ENCODE data around the gene AMIGO3. TPM values are rescaled to one million over a fixed set of nuclear protein-coding genes. Genes with fewer than 3 reads are reported as not detected.

AMIGO3 gene
- total and polyA plus RNA-seq, 10 of the 15 experiments (the other 5 are each of a cell fraction or from before 2014, with no cell fraction given) = 0.07 to 1.3 (median 0.44) TPM; not detected in 3

DNA sequence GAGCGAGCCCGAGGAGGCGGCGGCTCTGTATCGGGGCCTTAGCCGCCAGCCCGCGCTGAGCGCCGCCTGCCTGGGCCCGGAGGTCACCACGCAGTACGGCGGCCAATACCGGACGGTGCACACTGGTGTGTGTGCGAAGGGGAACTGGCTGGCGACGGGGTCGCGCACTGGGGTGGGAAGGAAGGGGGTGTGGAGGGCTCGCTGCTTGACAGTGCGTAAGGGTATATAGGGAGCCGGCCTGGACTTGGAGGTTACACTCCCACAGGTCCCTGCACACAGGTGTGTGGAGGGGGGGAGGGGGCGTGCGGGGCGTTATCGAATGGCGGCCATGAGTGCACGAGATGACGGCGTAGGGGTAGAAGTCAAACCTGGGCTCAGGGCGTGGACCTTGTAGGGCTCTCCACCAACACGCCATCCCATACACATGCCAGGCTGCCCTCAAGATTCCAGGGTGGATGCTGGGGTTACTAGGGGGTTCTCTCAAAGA is 44.9 kb downstream of the AMIGO3 start (continued):
- TF ChIP-seq, protein P1, sequence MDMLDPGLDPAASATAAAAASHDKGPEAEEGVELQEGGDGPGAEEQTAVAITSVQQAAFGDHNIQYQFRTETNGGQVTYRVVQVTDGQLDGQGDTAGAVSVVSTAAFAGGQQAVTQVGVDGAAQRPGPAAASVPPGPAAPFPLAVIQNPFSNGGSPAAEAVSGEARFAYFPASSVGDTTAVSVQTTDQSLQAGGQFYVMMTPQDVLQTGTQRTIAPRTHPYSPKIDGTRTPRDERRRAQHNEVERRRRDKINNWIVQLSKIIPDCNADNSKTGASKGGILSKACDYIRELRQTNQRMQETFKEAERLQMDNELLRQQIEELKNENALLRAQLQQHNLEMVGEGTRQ (IDR thresholded peaks at IDR 0.05; ENCODE audit: borderline replicate concordance, low read depth, low read length) = no peak
- TF ChIP-seq, protein P2, sequence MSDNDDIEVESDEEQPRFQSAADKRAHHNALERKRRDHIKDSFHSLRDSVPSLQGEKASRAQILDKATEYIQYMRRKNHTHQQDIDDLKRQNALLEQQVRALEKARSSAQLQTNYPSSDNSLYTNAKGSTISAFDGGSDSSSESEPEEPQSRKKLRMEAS (IDR thresholded peaks at IDR 0.05; ENCODE audit: low read depth, low read length) = no peak
- TF ChIP-seq DPF2 (IDR thresholded peaks at IDR 0.05) (no peak; the same call in none of the 2 replicates), PAX8 (IDR thresholded peaks at IDR 0.05) (no peak), MTA2 (IDR thresholded peaks at IDR 0.05; ENCODE audit: low read depth) (no peak), MYB (IDR thresholded peaks at IDR 0.05; ENCODE audit: borderline replicate concordance, low read depth, low read length) (no peak), RAD21 (IDR thresholded peaks at IDR 0.05; ENCODE audit: insufficient read depth, low read depth, low read length) (no peak), SIX5 (IDR thresholded peaks at IDR 0.05; ENCODE audit: low read depth, low read length, severe bottlenecking) (no peak), YY1 (IDR thresholded peaks at IDR 0.05; ENCODE audit: low read depth, low read length) (peak; percentile 53; the same call in 1 of the 2 replicates), SIN3A (IDR thresholded peaks at IDR 0.05; ENCODE audit: low read depth, low read length) (0 out of 2 replicates have a peak, but pooled peaks have one; percentile 8)
- TF ChIP-seq, protein P3, sequence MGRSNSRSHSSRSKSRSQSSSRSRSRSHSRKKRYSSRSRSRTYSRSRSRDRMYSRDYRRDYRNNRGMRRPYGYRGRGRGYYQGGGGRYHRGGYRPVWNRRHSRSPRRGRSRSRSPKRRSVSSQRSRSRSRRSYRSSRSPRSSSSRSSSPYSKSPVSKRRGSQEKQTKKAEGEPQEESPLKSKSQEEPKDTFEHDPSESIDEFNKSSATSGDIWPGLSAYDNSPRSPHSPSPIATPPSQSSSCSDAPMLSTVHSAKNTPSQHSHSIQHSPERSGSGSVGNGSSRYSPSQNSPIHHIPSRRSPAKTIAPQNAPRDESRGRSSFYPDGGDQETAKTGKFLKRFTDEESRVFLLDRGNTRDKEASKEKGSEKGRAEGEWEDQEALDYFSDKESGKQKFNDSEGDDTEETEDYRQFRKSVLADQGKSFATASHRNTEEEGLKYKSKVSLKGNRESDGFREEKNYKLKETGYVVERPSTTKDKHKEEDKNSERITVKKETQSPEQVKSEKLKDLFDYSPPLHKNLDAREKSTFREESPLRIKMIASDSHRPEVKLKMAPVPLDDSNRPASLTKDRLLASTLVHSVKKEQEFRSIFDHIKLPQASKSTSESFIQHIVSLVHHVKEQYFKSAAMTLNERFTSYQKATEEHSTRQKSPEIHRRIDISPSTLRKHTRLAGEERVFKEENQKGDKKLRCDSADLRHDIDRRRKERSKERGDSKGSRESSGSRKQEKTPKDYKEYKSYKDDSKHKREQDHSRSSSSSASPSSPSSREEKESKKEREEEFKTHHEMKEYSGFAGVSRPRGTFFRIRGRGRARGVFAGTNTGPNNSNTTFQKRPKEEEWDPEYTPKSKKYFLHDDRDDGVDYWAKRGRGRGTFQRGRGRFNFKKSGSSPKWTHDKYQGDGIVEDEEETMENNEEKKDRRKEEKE (IDR thresholded peaks at IDR 0.05) = no peak
- TF ChIP-seq, protein P4, sequence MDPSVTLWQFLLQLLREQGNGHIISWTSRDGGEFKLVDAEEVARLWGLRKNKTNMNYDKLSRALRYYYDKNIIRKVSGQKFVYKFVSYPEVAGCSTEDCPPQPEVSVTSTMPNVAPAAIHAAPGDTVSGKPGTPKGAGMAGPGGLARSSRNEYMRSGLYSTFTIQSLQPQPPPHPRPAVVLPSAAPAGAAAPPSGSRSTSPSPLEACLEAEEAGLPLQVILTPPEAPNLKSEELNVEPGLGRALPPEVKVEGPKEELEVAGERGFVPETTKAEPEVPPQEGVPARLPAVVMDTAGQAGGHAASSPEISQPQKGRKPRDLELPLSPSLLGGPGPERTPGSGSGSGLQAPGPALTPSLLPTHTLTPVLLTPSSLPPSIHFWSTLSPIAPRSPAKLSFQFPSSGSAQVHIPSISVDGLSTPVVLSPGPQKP (IDR thresholded peaks at IDR 0.05; ENCODE audit: low read depth, low read length) = no peak
- TF ChIP-seq, protein P5, sequence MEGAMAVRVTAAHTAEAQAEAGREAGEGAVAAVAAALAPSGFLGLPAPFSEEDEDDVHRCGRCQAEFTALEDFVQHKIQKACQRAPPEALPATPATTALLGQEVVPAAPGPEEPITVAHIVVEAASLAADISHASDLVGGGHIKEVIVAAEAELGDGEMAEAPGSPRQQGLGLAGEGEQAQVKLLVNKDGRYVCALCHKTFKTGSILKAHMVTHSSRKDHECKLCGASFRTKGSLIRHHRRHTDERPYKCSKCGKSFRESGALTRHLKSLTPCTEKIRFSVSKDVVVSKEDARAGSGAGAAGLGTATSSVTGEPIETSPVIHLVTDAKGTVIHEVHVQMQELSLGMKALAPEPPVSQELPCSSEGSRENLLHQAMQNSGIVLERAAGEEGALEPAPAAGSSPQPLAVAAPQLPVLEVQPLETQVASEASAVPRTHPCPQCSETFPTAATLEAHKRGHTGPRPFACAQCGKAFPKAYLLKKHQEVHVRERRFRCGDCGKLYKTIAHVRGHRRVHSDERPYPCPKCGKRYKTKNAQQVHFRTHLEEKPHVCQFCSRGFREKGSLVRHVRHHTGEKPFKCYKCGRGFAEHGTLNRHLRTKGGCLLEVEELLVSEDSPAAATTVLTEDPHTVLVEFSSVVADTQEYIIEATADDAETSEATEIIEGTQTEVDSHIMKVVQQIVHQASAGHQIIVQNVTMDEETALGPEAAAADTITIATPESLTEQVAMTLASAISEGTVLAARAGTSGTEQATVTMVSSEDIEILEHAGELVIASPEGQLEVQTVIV (IDR thresholded peaks at IDR 0.05; ENCODE audit: borderline replicate concordance, partially characterized antibody) = no peak
- TF ChIP-seq, protein P6, sequence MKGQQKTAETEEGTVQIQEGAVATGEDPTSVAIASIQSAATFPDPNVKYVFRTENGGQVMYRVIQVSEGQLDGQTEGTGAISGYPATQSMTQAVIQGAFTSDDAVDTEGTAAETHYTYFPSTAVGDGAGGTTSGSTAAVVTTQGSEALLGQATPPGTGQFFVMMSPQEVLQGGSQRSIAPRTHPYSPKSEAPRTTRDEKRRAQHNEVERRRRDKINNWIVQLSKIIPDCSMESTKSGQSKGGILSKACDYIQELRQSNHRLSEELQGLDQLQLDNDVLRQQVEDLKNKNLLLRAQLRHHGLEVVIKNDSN (IDR thresholded peaks at IDR 0.05; ENCODE audit: borderline replicate concordance, extremely low read length, insufficient read depth, low read depth, low read length) = no peak

All from GM12878 (cell line).